SKM-1 treated with dmso at 0.1 percent for 144 hours (cell line): Measurements from ENCODE around the gene APBB2.
A peak's percentile ranks its signal among the peaks of the same experiment; 100 is the strongest.

ENCODE experiments used
- DNase-seq: peaks from one replicate; lab custom pipeline; 2025; ENCODE audit not compliant: unreplicated experiment; lab: John Stamatoyannopoulos, UW

APBB2 gene

GRCh38 chr4:40874901-40875300, 339.4 kb downstream of the APBB2 start:
- DNase-seq, result no peak

GRCh38 chr4:40874331-40874730, 340.0 kb downstream of the APBB2 start:
- DNase-seq, result no peak

- no peak for DNase-seq
These were observed 342.6 kb downstream of the APBB2 start for GRCh38 chr4:40871695-40872250.

- no peak for DNase-seq
These were observed 344.2 kb downstream of the APBB2 start for GRCh38 chr4:40870150-40870549.

GRCh38 chr4:40865696-40866095, 348.6 kb downstream of the APBB2 start:
- no peak for DNase-seq

GRCh38 chr4:40864531-40864930, 349.8 kb downstream of the APBB2 start:
- no peak for DNase-seq

- DNase-seq, result no peak
These were observed 355.4 kb downstream of the APBB2 start for GRCh38 chr4:40858962-40859361.

GRCh38 chr4:40857956-40858355, 356.4 kb downstream of the APBB2 start:
- DNase-seq, result peak; percentile 28

- peak; percentile 64 for DNase-seq
These were observed 357.4 kb downstream of the APBB2 start for GRCh38 chr4:40856840-40857362.

GRCh38 chr4:40856277-40856839, 358.0 kb downstream of the APBB2 start:
- no peak for DNase-seq

- no peak for DNase-seq
These were observed 363.8 kb downstream of the APBB2 start for GRCh38 chr4:40850496-40850895.

GRCh38 chr4:40848940-40849339, 365.4 kb downstream of the APBB2 start:
- DNase-seq, result no peak

GRCh38 chr4:40848251-40848650, 366.1 kb downstream of the APBB2 start:
- DNase-seq, result no peak

- no peak for DNase-seq
These were observed 367.8 kb downstream of the APBB2 start for GRCh38 chr4:40846532-40846931.

- no peak for DNase-seq
These were observed 369.0 kb downstream of the APBB2 start for GRCh38 chr4:40845154-40845835.

GRCh38 chr4:40844261-40844660, 370.1 kb downstream of the APBB2 start:
- no peak for DNase-seq

GRCh38 chr4:40843696-40844095, 370.6 kb downstream of the APBB2 start:
- no peak for DNase-seq

GRCh38 chr4:40842725-40843423, 371.5 kb downstream of the APBB2 start:
- no peak for DNase-seq

- DNase-seq, result no peak
These were observed 372.0 kb downstream of the APBB2 start for GRCh38 chr4:40842318-40842717.

GRCh38 chr4:40840985-40841571, 373.3 kb downstream of the APBB2 start:
- peak; percentile 66 for DNase-seq

GRCh38 chr4:40840255-40840984, 373.9 kb downstream of the APBB2 start:
- no peak for DNase-seq
